ENCODE results near the gene CASP8. TPM values are rescaled to one million over a fixed set of nuclear protein-coding genes. Genes with fewer than 3 reads are reported as not detected.

The CASP8 gene
- total RNA-seq, 4 donors from 2014 or later, result 32.0 to 262 (median 42.8) TPM

DNA sequence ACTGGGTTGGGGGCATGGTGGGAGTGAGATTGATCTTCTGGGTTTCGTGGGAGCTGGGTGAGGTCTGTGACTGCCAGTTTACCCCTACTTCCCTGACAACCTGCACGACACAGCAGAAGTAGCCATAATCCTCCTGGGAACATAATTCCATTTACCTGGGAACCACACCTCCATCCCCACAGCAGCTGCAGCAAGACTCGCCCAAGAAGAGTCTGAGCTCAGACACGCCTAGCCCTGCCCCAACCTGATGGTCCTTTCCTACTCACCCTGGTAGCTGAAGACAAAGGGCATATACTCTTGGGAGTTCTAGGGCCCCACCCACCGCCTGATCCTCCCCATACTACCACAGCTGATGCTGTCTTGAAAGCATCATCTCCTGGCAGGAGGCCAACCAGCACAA lies 53.0 kb downstream of the CASP8 start:
- no peak overlapping the region for H3K4me3 ChIP-seq
- H3K27me3 ChIP-seq, result no peaks in the 10 kb centered on the region
- no peaks in the 10 kb centered on the region for H3K36me3 ChIP-seq
- no peak overlapping the region for H3K27ac ChIP-seq
- H3K9me3 ChIP-seq, result no peaks in the 10 kb centered on the region
- no peak for DNase-seq
- TF ChIP-seq POLR2A (IDR thresholded peaks at IDR 0.05), result no peak
- no peak for TF ChIP-seq CTCF (IDR thresholded peaks at IDR 0.05)
- H3K4me1 ChIP-seq, result no peaks in the 10 kb centered on the region

GRCh38 chr2:201319511-201319910 lies 59.2 kb downstream of the CASP8 start:
- H3K27ac ChIP-seq, result no peak overlapping the region
- TF ChIP-seq CTCF (IDR thresholded peaks at IDR 0.05) (no peak), POLR2A (IDR thresholded peaks at IDR 0.05) (no peak)
- no peaks in the 10 kb centered on the region for H3K36me3 ChIP-seq
- peaks cover 0 to 10% (median 0%) of the 10 kb centered on the region in 4 donors for H3K9me3 ChIP-seq
- no peak for DNase-seq
- H3K4me1 ChIP-seq, result no peaks in the 10 kb centered on the region
- no peak overlapping the region for H3K4me3 ChIP-seq
- H3K27me3 ChIP-seq, result no peaks in the 10 kb centered on the region

DNA sequence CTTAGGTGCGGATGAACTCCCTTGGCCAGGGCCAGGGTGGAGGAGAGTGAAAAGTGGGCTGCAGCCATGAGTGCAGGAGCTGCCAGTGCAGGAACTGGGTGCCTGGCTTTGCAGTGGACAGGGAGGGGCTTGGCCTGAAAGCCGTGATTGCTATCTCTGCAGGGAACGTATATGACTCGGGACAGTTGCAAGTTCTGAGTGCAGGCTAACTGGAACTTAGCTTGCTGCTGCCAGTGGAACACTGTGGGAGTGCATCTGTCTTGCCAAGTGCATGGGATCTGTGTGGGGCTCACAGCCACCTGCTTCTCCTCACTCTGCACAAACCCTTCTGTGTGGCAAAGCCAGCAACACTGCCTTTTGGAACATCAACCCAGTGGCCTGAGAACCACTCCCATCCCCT lies 59.9 kb downstream of the CASP8 start:
- no peaks in the 10 kb centered on the region for H3K27me3 ChIP-seq
- H3K36me3 ChIP-seq, result no peaks in the 10 kb centered on the region
- no peaks in the 10 kb centered on the region for H3K4me1 ChIP-seq
- TF ChIP-seq CTCF (IDR thresholded peaks at IDR 0.05), result no peak
- no peak for TF ChIP-seq POLR2A (IDR thresholded peaks at IDR 0.05)
- H3K27ac ChIP-seq, result no peak overlapping the region
- H3K4me3 ChIP-seq, result no peak overlapping the region
- no peak for DNase-seq
- H3K9me3 ChIP-seq, result peaks cover 0 to 10% (median 0%) of the 10 kb centered on the region in 4 donors

DNA sequence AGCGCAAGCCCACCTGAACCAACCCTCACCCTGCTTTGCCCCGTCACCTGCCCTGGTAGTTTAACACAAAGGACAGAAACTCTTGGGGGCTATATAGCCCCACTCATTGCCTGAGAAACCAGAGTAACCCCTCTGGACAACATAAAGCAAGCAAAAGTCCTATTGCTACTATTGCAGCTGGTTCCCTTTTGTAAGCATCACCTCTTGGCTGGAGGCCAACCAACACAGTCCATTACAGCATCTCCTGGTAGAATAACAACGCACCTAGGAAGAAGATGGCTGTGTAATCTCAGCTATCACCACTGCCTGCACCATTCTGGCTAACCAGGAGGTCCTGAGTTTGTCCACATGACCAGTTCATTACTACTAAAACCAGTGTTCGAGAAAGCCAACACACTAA lies 60.4 kb downstream of the CASP8 start:
- Histone ChIP-seq H3K9me3 (peaks cover 0 to 10% (median 0%) of the 10 kb centered on the region in 4 donors), H3K4me1 (no peaks in the 10 kb centered on the region), H3K4me3 (no peak overlapping the region), H3K27ac (no peak overlapping the region), H3K27me3 (no peaks in the 10 kb centered on the region), H3K36me3 (no peaks in the 10 kb centered on the region)
- no peak for DNase-seq
- TF ChIP-seq CTCF (IDR thresholded peaks at IDR 0.05) (no peak), POLR2A (IDR thresholded peaks at IDR 0.05) (no peak)

- no peaks in the 10 kb centered on the region for H3K36me3 ChIP-seq
- H3K9me3 ChIP-seq, result peaks cover 0 to 10% (median 0%) of the 10 kb centered on the region in 4 donors
- H3K4me1 ChIP-seq, result no peaks in the 10 kb centered on the region
- H3K4me3 ChIP-seq, result no peak overlapping the region
- no peak for TF ChIP-seq CTCF (IDR thresholded peaks at IDR 0.05)
- TF ChIP-seq POLR2A (IDR thresholded peaks at IDR 0.05), result no peak
- DNase-seq, result no peak
- no peak overlapping the region for H3K27ac ChIP-seq
- H3K27me3 ChIP-seq, result no peaks in the 10 kb centered on the region
Observed at GRCh38 chr2:201322772-201323171, 62.4 kb downstream of the CASP8 start.

- no peak for TF ChIP-seq CTCF (IDR thresholded peaks at IDR 0.05)
- no peaks in the 10 kb centered on the region for H3K4me1 ChIP-seq
- H3K36me3 ChIP-seq, result no peaks in the 10 kb centered on the region
- no peak for DNase-seq
- H3K9me3 ChIP-seq, result peaks cover 0 to 8% (median 0%) of the 10 kb centered on the region in 4 donors
- H3K27me3 ChIP-seq, result no peaks in the 10 kb centered on the region
- no peak overlapping the region for H3K27ac ChIP-seq
- no peak overlapping the region for H3K4me3 ChIP-seq
Observed at GRCh38 chr2:201327678-201328077, 67.3 kb downstream of the CASP8 start.

Data from Peyer's patch (tissue), 4 donors.